ENCODE data around the gene SNX30. TPM values are rescaled to one million over a fixed set of nuclear protein-coding genes. Genes with fewer than 3 reads are reported as not detected.

Gene SNX30
- total RNA-seq, 1 experiment from 2014 or later: 32.5 TPM

DNA sequence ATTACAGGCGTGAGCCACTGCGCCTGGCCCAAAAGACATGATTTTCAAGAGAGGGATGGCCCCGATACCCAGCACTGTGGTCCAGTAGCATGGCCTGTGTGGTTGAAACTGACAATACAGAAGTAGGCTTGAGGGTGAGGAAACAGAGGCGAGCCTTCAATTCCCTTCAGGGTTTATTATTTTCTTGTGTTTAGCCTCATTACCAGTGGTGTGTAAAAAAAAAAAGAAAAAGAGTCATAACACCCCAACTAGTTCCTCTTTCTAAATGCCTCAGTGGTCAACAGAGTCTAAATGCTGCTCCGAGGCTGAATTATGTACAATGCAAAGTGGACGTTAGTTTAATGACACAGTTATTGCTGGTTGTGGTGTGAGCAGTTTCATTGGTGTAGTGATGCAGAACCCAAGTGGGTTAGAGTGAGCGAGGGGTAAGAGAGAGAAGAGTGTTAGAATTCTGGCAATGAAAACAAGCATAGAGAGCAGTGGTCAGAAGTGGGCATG, 58.8 kb downstream of the SNX30 start:
- H3K36me3 ChIP-seq (ENCODE audit: low read depth): 0 out of 2 replicates have a peak, but pooled peaks cover 4% of the 10 kb centered on the region
- no peak overlapping the region for H3K4me3 ChIP-seq
- BruUV-seq (replicated peaks): no TSS peak
- no peak for DNase-seq
- H3K27ac ChIP-seq: no peak overlapping the region
- H3F3A ChIP-seq (ENCODE audit: insufficient read depth, low read depth): no peaks in the 10 kb centered on the region
- intact Hi-C loops (cut with micrococcal nuclease; ENCODE audit: unreplicated experiment): no loop called here
- ChIA-PET POLR2A (ENCODE audit: unreplicated experiment) (no interaction called here), CTCF (no interaction called here)
- H3K79me2 ChIP-seq (ENCODE audit: low read depth): no peaks in the 10 kb centered on the region
- no peak for TF ChIP-seq EZH2 (IDR thresholded peaks at IDR 0.05; ENCODE audit: low read depth)
- TF ChIP-seq, protein P1, sequence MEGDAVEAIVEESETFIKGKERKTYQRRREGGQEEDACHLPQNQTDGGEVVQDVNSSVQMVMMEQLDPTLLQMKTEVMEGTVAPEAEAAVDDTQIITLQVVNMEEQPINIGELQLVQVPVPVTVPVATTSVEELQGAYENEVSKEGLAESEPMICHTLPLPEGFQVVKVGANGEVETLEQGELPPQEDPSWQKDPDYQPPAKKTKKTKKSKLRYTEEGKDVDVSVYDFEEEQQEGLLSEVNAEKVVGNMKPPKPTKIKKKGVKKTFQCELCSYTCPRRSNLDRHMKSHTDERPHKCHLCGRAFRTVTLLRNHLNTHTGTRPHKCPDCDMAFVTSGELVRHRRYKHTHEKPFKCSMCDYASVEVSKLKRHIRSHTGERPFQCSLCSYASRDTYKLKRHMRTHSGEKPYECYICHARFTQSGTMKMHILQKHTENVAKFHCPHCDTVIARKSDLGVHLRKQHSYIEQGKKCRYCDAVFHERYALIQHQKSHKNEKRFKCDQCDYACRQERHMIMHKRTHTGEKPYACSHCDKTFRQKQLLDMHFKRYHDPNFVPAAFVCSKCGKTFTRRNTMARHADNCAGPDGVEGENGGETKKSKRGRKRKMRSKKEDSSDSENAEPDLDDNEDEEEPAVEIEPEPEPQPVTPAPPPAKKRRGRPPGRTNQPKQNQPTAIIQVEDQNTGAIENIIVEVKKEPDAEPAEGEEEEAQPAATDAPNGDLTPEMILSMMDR (conservative IDR thresholded peaks at IDR 0.05): no peak
- H2AFZ ChIP-seq: no peak overlapping the region
- no peak overlapping the region for H3K4me2 ChIP-seq
- no peaks in the 10 kb centered on the region for H3K4me1 ChIP-seq (replicated peaks; ENCODE audit: insufficient read depth)
- 0 out of 2 replicates have a peak, but pooled peaks cover 4% of the 10 kb centered on the region for H4K20me1 ChIP-seq (ENCODE audit: insufficient read depth)
- no peaks in the 10 kb centered on the region for H3K9me3 ChIP-seq (ENCODE audit: insufficient read depth, low read depth)
- H3K9me2 ChIP-seq (ENCODE audit: insufficient read depth): no peaks in the 10 kb centered on the region
- no peaks in the 10 kb centered on the region for H3K27me3 ChIP-seq (ENCODE audit: insufficient read depth, low read depth)

DNA sequence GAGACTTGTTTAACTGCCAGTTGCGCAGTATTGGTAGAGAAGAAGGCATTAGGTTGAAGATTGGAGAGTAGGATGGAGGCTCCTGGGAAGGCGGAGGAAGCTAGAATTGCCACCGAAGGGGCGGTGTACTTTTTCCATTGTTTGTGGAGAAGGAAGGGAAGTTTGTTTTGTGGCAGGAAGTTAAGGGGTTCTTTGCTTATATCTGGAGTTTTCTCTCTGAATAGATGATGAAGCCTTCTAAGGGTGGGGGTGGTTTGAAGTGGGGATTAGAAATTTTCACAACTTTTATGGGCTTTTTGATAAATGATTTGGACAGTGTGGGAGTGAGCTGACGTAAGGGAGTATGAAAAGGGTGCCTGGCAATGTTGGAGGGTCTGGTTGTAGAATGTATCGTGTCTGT, 59.3 kb downstream of the SNX30 start:
- CTCF ChIA-PET: no interaction called here
- BruUV-seq (replicated peaks): no TSS peak
- POLR2A ChIA-PET (ENCODE audit: unreplicated experiment): no interaction called here

DNA sequence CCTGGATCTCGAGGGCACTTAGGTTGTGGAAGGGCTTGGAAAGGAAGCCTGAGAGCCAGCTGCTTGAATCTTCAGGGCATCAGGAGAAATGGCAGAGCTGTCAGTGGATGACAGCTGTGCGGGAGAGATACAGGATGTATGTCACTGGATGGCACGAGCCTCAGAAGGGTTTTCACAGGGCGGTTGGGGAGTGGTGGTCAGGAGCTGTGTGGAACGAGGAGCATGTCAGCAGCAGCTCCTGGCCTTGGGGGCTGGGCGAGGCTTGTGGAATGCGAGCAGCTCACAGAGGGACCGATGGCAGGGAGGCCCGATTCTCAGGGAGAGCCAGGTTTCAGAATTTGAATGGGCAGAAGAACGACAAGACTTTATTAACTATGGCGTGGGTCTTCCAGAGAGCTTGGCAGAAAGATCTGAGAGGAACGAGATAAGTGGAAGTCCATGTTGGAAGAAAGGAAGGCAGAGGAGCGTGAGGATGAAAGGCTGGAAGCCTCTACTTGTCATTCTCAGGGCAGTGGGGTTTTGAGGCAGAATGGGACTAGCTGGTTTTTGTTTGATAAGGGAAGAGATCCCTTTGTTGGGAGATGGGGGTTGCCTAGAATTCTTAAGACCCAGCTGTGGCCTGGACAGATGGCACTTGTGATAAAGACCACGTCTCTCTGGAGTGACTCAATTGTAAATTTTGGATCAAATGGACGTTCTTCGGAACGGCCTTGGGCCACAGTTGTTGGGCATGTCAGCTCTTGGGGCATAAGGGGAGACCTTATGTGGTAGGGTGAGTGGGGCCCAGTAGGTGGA, 60.3 kb downstream of the SNX30 start:
- H3K9me2 ChIP-seq (ENCODE audit: insufficient read depth): no peaks in the 10 kb centered on the region
- ChIA-PET CTCF (no interaction called here), POLR2A (ENCODE audit: unreplicated experiment) (no interaction called here)
- H4K20me1 ChIP-seq (ENCODE audit: insufficient read depth): 0 out of 2 replicates have a peak, but pooled peaks cover 4% of the 10 kb centered on the region
- H3K79me2 ChIP-seq (ENCODE audit: low read depth): no peaks in the 10 kb centered on the region
- no peaks in the 10 kb centered on the region for H3K9me3 ChIP-seq (ENCODE audit: insufficient read depth, low read depth)
- H3K36me3 ChIP-seq (ENCODE audit: low read depth): no peaks in the 10 kb centered on the region
- TF ChIP-seq EZH2 (IDR thresholded peaks at IDR 0.05; ENCODE audit: low read depth): no peak
- TF ChIP-seq, protein P1 (conservative IDR thresholded peaks at IDR 0.05): no peak
- H3K4me3 ChIP-seq: no peak overlapping the region
- H2AFZ ChIP-seq: no peak overlapping the region
- H3K27me3 ChIP-seq (ENCODE audit: insufficient read depth, low read depth): no peaks in the 10 kb centered on the region
- no TSS peak for BruUV-seq (replicated peaks)
- DNase-seq: no peak
- no peak overlapping the region for H3K27ac ChIP-seq
- H3K4me2 ChIP-seq: no peak overlapping the region
- intact Hi-C loops (cut with micrococcal nuclease; ENCODE audit: unreplicated experiment): no loop called here
- H3F3A ChIP-seq (ENCODE audit: insufficient read depth, low read depth): no peaks in the 10 kb centered on the region
- no peaks in the 10 kb centered on the region for H3K4me1 ChIP-seq (replicated peaks; ENCODE audit: insufficient read depth)

More for the DNA sequence above, 59.3 kb downstream of the SNX30 start:
- Histone ChIP-seq H3K4me3 (no peak overlapping the region), H3K36me3 (ENCODE audit: low read depth) (no peaks in the 10 kb centered on the region), H3F3A (ENCODE audit: insufficient read depth, low read depth) (no peaks in the 10 kb centered on the region), H3K27ac (no peak overlapping the region), H3K9me3 (ENCODE audit: insufficient read depth, low read depth) (no peaks in the 10 kb centered on the region), H3K27me3 (ENCODE audit: insufficient read depth, low read depth) (no peaks in the 10 kb centered on the region), H3K4me1 (replicated peaks; ENCODE audit: insufficient read depth) (no peaks in the 10 kb centered on the region), H3K4me2 (no peak overlapping the region), H4K20me1 (ENCODE audit: insufficient read depth) (0 out of 2 replicates have a peak, but pooled peaks cover 4% of the 10 kb centered on the region), H2AFZ (no peak overlapping the region), H3K79me2 (ENCODE audit: low read depth) (no peaks in the 10 kb centered on the region), H3K9me2 (ENCODE audit: insufficient read depth) (no peaks in the 10 kb centered on the region)
- intact Hi-C loops (cut with micrococcal nuclease; ENCODE audit: unreplicated experiment): no loop called here
- no peak for TF ChIP-seq EZH2 (IDR thresholded peaks at IDR 0.05; ENCODE audit: low read depth)
- DNase-seq: no peak
